Neural crest cell (in vitro differentiated cells): ENCODE data around the gene PPP1R16B. TPM values are rescaled to one million over a fixed set of nuclear protein-coding genes. Genes with fewer than 3 reads are reported as not detected.

Source experiments
- DNase-seq: peaks from one replicate; pipeline ENCODE4 v3.0.0; 2021; ENCODE audit warnings: low read depth, mixed read lengths, low spot score
- H3K27ac Mint-ChIP-seq: one replicate; pipeline ENCODE4 v1.8.0; 2021; ENCODE audit warnings: mild to moderate bottlenecking, mixed read lengths; ENCODE audit not compliant: unreplicated experiment
- H3K27me3 Mint-ChIP-seq: 2 replicates; pipeline ENCODE4 v1.8.0; 2021; ENCODE audit warnings: low read depth, mild to moderate bottlenecking, mixed read lengths
- H3K36me3 Mint-ChIP-seq: 2 replicates; pipeline ENCODE4 v1.8.0; 2021; ENCODE audit warnings: low read depth, mild to moderate bottlenecking, mixed read lengths
- H3K4me1 Mint-ChIP-seq: 2 replicates; pipeline ENCODE4 v1.8.0; 2021; ENCODE audit warnings: mixed read lengths
- H3K4me3 Mint-ChIP-seq: one replicate; pipeline ENCODE4 v1.8.0; 2021; ENCODE audit warnings: mild to moderate bottlenecking, mixed read lengths
- H3K9me3 Mint-ChIP-seq: 2 replicates; pipeline ENCODE4 v1.8.0; 2021; ENCODE audit warnings: mixed read lengths
- total RNA-seq: library from RNA; stranded (reverse); gene quantifications from 2 replicates; pipeline ENCODE4 v1.2.1, GENCODE V29; 2021
- TF ChIP-seq, protein P1 (sequence below): fragments of 200-600 bp; sonication (generic); conservative IDR thresholded peaks from 2 replicates; pipeline ENCODE4 v1.5.0; 2021; ENCODE audit warnings: antibody characterized with exemption, mild to moderate bottlenecking

Gene PPP1R16B
- total RNA-seq, 1 donor from 2014 or later: 0.30 TPM

DNA sequence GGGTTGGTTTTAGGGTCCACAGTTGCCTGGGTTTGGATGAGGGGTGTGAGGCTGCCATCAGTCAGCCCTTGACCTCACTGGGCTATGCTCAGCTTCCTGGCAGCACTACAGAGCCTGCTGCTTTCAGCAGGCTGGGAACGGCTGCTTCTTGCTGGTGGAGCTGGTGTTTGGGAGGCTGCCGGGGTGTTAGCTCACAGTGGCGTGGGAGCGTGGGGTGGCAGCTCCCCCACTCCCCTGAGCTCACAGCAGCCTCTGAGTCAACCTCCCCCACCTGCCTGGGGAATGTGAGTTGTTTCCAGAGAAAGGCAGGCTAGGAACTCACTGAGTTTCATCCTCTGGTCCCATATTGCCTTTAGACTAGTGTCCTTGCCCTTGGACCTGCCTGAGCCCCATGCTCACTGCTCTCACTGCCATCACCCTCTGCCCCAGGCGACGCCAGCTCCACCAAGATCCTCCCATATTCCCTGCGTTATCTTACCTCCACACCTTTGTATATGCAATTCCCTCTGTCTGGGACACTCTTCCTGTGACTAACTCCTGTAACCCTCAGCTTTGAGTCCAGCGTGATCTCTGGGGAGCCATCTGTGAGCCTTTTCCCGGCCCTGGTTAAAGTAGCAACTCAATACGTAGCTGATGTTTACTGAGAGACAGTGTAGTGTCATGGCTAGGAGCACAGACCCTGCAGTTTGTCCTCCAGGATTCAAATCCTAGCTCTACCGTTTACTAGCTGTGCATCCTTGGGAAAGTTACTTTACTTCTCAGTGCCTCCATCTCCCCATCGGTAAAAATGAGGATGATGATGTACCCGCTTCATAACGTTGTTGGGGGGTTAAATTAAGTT is 34.8 kb downstream of the PPP1R16B start:
- Mint-ChIP-seq H3K4me3 (no peak overlapping the region), H3K27me3 (peaks cover 10% of the 10 kb centered on the region), H3K4me1 (no peaks in the 10 kb centered on the region), H3K27ac (peak overlapping the region; percentile 52), H3K36me3 (no peaks in the 10 kb centered on the region), H3K9me3 (no peaks in the 10 kb centered on the region)
- TF ChIP-seq, protein P1, sequence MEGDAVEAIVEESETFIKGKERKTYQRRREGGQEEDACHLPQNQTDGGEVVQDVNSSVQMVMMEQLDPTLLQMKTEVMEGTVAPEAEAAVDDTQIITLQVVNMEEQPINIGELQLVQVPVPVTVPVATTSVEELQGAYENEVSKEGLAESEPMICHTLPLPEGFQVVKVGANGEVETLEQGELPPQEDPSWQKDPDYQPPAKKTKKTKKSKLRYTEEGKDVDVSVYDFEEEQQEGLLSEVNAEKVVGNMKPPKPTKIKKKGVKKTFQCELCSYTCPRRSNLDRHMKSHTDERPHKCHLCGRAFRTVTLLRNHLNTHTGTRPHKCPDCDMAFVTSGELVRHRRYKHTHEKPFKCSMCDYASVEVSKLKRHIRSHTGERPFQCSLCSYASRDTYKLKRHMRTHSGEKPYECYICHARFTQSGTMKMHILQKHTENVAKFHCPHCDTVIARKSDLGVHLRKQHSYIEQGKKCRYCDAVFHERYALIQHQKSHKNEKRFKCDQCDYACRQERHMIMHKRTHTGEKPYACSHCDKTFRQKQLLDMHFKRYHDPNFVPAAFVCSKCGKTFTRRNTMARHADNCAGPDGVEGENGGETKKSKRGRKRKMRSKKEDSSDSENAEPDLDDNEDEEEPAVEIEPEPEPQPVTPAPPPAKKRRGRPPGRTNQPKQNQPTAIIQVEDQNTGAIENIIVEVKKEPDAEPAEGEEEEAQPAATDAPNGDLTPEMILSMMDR: no peak
- DNase-seq: no peak

DNA sequence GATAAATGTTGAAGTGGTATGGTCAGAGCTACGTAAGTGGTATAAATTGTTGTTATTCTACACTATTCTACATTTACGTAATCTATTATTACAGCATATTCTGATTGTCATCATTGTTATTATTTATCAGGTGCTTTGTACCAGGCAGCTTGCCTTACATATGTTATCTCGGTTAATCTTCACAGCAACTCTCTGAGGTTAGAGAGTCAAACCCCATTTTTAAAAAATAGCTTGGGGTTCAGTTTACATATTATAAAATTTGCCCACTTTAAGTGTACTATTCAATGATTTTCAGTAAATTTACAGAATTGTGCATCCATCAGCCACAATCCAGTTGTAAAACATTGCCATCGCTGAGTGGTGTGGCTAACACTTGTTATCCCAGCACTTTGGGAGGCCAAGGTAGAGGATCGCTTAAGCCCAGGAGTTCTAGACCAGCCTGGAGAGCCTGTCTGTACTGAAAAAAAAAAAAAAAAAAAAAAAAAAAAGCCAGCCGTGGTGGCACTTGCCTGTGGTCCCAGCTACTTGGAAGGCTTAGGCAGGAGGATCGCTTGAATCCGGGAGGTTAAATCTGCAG is 35.5 kb downstream of the PPP1R16B start:
- Mint-ChIP-seq H3K4me1 (no peaks in the 10 kb centered on the region), H3K27me3 (peaks cover 12% of the 10 kb centered on the region), H3K36me3 (no peaks in the 10 kb centered on the region), H3K4me3 (no peak overlapping the region), H3K9me3 (no peaks in the 10 kb centered on the region), H3K27ac (no peak overlapping the region)
- DNase-seq: no peak
- TF ChIP-seq, protein P1: no peak

DNA sequence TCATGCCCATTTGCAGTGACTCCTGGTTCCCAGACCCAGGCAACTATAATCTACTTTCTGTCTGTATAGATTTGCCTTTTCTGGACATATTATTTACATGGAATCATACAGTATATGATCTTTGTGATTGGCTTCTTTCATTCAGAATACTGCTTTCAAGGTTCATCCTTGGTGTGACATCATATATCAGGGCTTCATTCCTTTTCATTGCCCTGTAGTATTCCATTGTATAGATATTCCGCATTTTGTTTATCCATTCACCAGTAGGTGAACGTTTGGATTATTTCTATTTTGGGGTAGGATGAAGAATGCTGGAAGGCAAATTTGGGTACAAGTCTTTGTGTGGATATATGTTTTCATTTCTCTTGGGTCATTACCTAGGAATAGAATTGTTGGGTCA is 36.1 kb downstream of the PPP1R16B start:
- no peak for DNase-seq
- no peaks in the 10 kb centered on the region for H3K4me1 Mint-ChIP-seq
- H3K36me3 Mint-ChIP-seq: no peaks in the 10 kb centered on the region
- no peak overlapping the region for H3K4me3 Mint-ChIP-seq
- no peaks in the 10 kb centered on the region for H3K9me3 Mint-ChIP-seq
- TF ChIP-seq, protein P1: no peak
- peaks cover 14% of the 10 kb centered on the region for H3K27me3 Mint-ChIP-seq
- no peak overlapping the region for H3K27ac Mint-ChIP-seq

DNA sequence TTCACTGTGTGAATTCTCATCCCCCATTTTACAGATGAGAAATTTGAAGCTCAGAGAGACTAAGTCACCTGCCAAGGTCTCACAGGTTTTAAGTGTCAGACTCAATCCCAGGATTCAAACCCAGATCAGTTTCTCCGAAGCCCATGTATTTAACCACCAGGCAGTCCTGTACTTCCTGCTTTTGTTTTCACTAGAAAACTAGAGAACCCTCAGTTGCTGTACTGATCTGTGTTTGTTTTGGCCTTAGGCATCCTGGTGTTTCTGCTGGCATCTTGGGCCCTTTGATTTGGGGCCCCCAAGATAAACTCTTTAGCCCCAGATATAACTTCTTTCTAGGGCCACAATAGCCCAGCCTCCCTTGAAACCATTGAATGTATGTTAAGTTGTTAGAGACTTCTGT is 36.5 kb downstream of the PPP1R16B start:
- H3K9me3 Mint-ChIP-seq: no peaks in the 10 kb centered on the region
- H3K4me1 Mint-ChIP-seq: no peaks in the 10 kb centered on the region
- no peak overlapping the region for H3K4me3 Mint-ChIP-seq
- TF ChIP-seq, protein P1: no peak
- peaks cover 14% of the 10 kb centered on the region for H3K27me3 Mint-ChIP-seq
- no peak for DNase-seq
- no peak overlapping the region for H3K27ac Mint-ChIP-seq
- H3K36me3 Mint-ChIP-seq: no peaks in the 10 kb centered on the region

DNA sequence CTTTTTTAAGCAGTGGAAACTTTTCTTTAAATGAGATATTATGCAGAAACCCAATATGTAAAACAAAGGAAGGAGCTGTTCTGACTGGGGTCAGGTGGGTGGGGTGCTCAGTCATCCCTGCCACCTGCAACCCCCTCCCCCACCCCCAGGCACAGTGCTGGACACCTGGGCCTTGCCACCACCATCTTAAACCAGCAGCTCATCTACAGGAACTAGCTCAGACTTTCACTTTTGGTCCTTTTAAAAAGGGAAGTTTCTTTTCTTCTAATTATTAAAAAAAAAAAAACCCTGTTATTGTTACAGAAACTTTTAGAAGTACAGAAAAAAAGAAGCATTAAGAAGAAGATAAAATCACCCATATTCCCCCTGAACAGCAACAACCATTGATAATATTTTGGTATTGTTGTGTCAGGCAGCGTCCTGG is 37.1 kb downstream of the PPP1R16B start:
- H3K4me3 Mint-ChIP-seq: no peak overlapping the region
- no peaks in the 10 kb centered on the region for H3K4me1 Mint-ChIP-seq
- peaks cover 16% of the 10 kb centered on the region for H3K27me3 Mint-ChIP-seq
- no peak overlapping the region for H3K27ac Mint-ChIP-seq
- no peaks in the 10 kb centered on the region for H3K36me3 Mint-ChIP-seq
- DNase-seq: no peak
- H3K9me3 Mint-ChIP-seq: no peaks in the 10 kb centered on the region
- TF ChIP-seq, protein P1: no peak
